SU-DHL-6 (cell line): ENCODE data around the gene RPL41.

Experiments
- H2AFZ ChIP-seq: fragments of 200-600 bp; sonication (generic); 2 replicates; pipeline ENCODE4 v1.6.1; 2014; ENCODE audit warnings: low read depth, mild to moderate bottlenecking, moderate library complexity, mixed read lengths, antibody characterized with exemption, low read length; ENCODE audit not compliant: severe bottlenecking
- H3F3A ChIP-seq: fragments of 200-600 bp; shearing (Covaris generic); 2 replicates; pipeline ENCODE4 v1.6.0; 2016; ENCODE audit warnings: antibody characterized with exemption, mild to moderate bottlenecking; ENCODE audit not compliant: insufficient read depth
- H3K27ac ChIP-seq: fragments of 200-600 bp; sonication (generic); 2 replicates; pipeline ENCODE4 v1.5.1; 2016; ENCODE audit warnings: low read depth, mild to moderate bottlenecking, low read length, moderate library complexity, mixed read lengths
- H3K27me3 ChIP-seq: fragments of 200-600 bp; sonication (generic), shearing (Covaris generic); 2 replicates; pipeline ENCODE4 v1.6.0; 2014; ENCODE audit warnings: mild to moderate bottlenecking, low read length
- H3K36me3 ChIP-seq: fragments of 200-600 bp; sonication (generic); 2 replicates; pipeline ENCODE4 v1.6.1; 2014; ENCODE audit warnings: mild to moderate bottlenecking, low read length, mixed read lengths
- H3K4me2 ChIP-seq: fragments of 300-600, 200-600 bp; shearing (Covaris generic), sonication (generic); 2 replicates; pipeline ENCODE4 v1.6.0; 2014; ENCODE audit warnings: low read length, low read depth, mild to moderate bottlenecking; ENCODE audit not compliant: poor library complexity, severe bottlenecking
- H3K4me3 ChIP-seq: fragments of 200-600 bp; sonication (generic); 2 replicates; pipeline ENCODE4 v1.5.1; 2014; ENCODE audit warnings: antibody characterized with exemption, low read length, mild to moderate bottlenecking, mixed read lengths; ENCODE audit not compliant: insufficient read depth, poor library complexity, severe bottlenecking
- H3K79me2 ChIP-seq: fragments of 200-600 bp; sonication (generic); 2 replicates; pipeline ENCODE4 v1.6.1; 2014; ENCODE audit warnings: mild to moderate bottlenecking, low read length, moderate library complexity; ENCODE audit not compliant: insufficient read depth
- H3K9ac ChIP-seq: fragments of 200-600 bp; sonication (generic); 2 replicates; pipeline ENCODE4 v1.7.0; 2014; ENCODE audit warnings: mild to moderate bottlenecking, low read length
- H3K9me2 ChIP-seq: fragments of 200-600 bp; sonication (generic); replicated peaks from 2 replicates; pipeline ENCODE4 v1.6.1; 2014; ENCODE audit warnings: low read length; ENCODE audit not compliant: insufficient read depth
- H3K9me3 ChIP-seq: fragments of 200-600 bp; sonication (generic); 2 replicates; pipeline ENCODE4 v1.6.1; 2014; ENCODE audit warnings: low read length, mixed read lengths; ENCODE audit not compliant: insufficient read depth
- H4K20me1 ChIP-seq: fragments of 200-600 bp; sonication (generic); 2 replicates; pipeline ENCODE4 v1.6.1; 2014; ENCODE audit warnings: low read depth, mild to moderate bottlenecking, antibody characterized with exemption, low read length, moderate library complexity, mixed read lengths
- EZH2phosphoT487 ChIP-seq: fragments of 200-600 bp; sonication (generic), shearing (Covaris generic); conservative IDR thresholded peaks from 2 replicates; pipeline ENCODE4 v1.6.1; 2018; ENCODE audit warnings: mild to moderate bottlenecking, antibody characterized with exemption, low read length, moderate library complexity, mixed read lengths
- TF ChIP-seq, protein P1 (sequence below): fragments of 200-600 bp; sonication (generic); IDR thresholded peaks from one replicate; pipeline ENCODE4 v1.5.1; 2017; ENCODE audit warnings: antibody characterized with exemption, mild to moderate bottlenecking, low read length, moderate library complexity; ENCODE audit not compliant: insufficient read depth, poor library complexity, severe bottlenecking

Gene RPL41

DNA sequence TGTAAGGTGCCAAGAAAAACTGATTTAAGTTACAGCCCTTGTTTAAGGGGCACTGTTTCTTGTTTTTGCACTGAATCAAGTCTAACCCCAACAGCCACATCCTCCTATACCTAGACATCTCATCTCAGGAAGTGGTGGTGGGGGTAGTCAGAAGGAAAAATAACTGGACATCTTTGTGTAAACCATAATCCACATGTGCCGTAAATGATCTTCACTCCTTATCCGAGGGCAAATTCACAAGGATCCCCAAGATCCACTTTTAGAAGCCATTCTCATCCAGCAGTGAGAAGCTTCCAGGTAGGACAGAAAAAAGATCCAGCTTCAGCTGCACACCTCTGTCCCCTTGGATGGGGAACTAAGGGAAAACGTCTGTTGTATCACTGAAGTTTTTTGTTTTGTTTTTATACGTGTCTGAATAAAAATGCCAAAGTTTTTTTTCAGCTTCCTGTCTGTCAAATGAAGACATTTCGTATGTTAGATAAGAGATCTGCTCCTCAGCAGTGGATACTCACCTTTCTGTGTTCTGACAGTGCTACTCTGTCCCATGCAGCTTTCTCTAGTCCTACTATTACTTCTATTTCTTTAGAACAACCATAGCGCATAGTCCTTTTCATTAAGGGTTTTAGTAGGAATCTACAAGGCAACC is 13.2 kb upstream of the RPL41 start:
- H3K9me2 ChIP-seq = no peaks in the 10 kb centered on the region
- peak overlapping the region; percentile 84 for H3K4me2 ChIP-seq
- H3F3A ChIP-seq = peaks cover 18% of the 10 kb centered on the region
- TF ChIP-seq, protein P1, sequence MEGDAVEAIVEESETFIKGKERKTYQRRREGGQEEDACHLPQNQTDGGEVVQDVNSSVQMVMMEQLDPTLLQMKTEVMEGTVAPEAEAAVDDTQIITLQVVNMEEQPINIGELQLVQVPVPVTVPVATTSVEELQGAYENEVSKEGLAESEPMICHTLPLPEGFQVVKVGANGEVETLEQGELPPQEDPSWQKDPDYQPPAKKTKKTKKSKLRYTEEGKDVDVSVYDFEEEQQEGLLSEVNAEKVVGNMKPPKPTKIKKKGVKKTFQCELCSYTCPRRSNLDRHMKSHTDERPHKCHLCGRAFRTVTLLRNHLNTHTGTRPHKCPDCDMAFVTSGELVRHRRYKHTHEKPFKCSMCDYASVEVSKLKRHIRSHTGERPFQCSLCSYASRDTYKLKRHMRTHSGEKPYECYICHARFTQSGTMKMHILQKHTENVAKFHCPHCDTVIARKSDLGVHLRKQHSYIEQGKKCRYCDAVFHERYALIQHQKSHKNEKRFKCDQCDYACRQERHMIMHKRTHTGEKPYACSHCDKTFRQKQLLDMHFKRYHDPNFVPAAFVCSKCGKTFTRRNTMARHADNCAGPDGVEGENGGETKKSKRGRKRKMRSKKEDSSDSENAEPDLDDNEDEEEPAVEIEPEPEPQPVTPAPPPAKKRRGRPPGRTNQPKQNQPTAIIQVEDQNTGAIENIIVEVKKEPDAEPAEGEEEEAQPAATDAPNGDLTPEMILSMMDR = no peak
- no peak for TF ChIP-seq EZH2phosphoT487
- no peaks in the 10 kb centered on the region for H3K27me3 ChIP-seq
- peak overlapping the region; percentile 86 for H3K4me3 ChIP-seq
- H3K9me3 ChIP-seq = no peaks in the 10 kb centered on the region
- peak overlapping the region; percentile 72; the same call in 1 of the 2 replicates for H3K27ac ChIP-seq
- peak overlapping the region; percentile 95 for H2AFZ ChIP-seq
- peaks cover 17% of the 10 kb centered on the region for H3K36me3 ChIP-seq
- H3K79me2 ChIP-seq = peaks cover 39% of the 10 kb centered on the region
- H4K20me1 ChIP-seq = peaks cover 9% of the 10 kb centered on the region; the same call in 1 of the 2 replicates
- peak overlapping the region; percentile 100 for H3K9ac ChIP-seq

DNA sequence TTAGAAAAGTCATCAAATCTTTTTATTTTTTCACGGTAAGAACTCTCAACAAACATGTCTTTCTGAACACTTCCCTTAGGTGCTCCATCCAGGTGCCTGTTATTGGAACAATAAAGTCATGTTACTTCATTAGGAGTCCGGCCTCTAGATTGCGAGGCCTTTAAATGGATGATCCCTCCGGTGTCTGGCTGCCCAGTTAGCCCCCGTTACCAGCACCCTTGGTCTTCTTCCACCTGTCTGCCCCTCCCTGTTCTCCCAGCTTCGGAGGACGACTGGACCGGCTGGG is 12.7 kb upstream of the RPL41 start:
- Histone ChIP-seq H3K27ac (peak overlapping the region; percentile 72), H2AFZ (peak overlapping the region; percentile 95), H3K4me2 (peak overlapping the region; percentile 84), H3F3A (peaks cover 18% of the 10 kb centered on the region), H3K4me3 (peak overlapping the region; percentile 86), H3K36me3 (peaks cover 22% of the 10 kb centered on the region), H3K9ac (peak overlapping the region; percentile 100), H3K27me3 (no peaks in the 10 kb centered on the region), H3K79me2 (peaks cover 40% of the 10 kb centered on the region), H3K9me2 (no peaks in the 10 kb centered on the region), H4K20me1 (peaks cover 9% of the 10 kb centered on the region; the same call in 1 of the 2 replicates), H3K9me3 (no peaks in the 10 kb centered on the region)
- TF ChIP-seq EZH2phosphoT487 = no peak

DNA sequence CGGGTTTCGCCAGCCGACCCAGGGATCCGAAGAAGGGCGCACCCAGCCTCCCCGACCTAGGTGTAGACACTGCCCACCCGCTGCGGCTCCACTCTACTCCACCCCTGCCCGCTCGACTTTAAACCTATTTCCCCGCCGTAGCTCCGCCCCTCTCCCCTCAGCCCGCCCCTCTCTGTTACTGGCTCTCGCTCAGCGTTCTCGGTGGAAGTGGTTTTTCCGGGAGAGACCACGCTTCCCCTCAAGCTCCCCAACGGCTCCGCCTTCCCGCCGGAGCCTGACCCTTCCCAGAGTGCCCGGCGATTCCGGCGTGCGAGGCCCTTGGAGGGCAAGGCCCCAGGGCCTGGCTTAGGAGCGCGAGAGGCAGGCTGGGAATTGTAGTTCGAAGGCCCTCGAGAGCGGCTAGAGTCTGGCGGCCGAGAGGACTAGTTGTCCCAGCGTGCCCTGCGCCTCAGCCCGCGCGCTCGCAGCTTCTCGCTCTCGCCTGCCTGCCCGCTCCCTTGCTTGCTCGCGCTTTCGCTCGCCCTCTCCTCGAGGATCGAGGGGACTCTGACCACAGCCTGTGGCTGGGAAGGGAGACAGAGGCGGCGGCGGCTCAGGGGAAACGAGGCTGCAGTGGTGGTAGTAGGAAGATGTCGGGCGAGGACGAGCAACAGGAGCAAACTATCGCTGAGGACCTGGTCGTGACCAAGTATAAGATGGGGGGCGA is 12.2 kb upstream of the RPL41 start, which contains the start of gene PA2G4:
PA2G4 (plus strand) TSS at position 451 of the 706 bp plus-strand sequence; CDS start at position 630, 179 bp downstream.
- Histone ChIP-seq H2AFZ (peak within 1 kb of the TSS; percentile 95), H3K9me3 (no peaks in the 10 kb centered on the region), H3K27ac (peak within 1 kb of the TSS; percentile 72), H3K36me3 (peaks cover 22% of the 10 kb centered on the region), H3K27me3 (no peaks in the 10 kb centered on the region), H3K79me2 (peaks cover 40% of the 10 kb centered on the region), H3K4me2 (peak within 1 kb of the TSS; percentile 84), H3K9me2 (no peaks in the 10 kb centered on the region), H3K4me3 (peak within 1 kb of the TSS; percentile 86), H3F3A (peaks cover 18% of the 10 kb centered on the region), H4K20me1 (peaks cover 9% of the 10 kb centered on the region; the same call in 1 of the 2 replicates), H3K9ac (peak within 1 kb of the TSS; percentile 100)
- TF ChIP-seq, protein P1 = no peak
- TF ChIP-seq EZH2phosphoT487 = no peak
